ENCODE measurements around the gene TENM4.

The TENM4 gene

DNA sequence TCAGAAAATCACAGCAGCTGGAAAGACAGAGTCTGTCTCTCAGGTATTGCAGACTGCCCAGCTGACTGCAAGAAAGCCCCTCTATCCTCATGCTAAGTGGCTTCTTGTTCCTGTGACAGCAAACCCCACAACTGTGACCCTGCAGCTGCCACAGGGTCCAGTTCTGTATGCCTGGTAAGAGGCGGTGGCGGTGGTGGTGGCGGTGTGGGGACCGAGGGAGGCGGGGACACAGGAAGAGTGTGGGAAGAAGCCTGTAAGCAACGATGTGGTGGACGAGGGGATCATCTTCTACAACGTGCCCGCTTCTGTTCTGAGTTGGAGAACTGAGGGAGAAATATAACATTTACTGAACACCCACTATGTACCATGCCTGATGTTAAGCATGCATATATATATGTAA, 112.4 kb downstream of the TENM4 start:
- DNase-seq (ENCODE audit: extremely low read depth, low read depth): no peak
- TF ChIP-seq, protein P1, sequence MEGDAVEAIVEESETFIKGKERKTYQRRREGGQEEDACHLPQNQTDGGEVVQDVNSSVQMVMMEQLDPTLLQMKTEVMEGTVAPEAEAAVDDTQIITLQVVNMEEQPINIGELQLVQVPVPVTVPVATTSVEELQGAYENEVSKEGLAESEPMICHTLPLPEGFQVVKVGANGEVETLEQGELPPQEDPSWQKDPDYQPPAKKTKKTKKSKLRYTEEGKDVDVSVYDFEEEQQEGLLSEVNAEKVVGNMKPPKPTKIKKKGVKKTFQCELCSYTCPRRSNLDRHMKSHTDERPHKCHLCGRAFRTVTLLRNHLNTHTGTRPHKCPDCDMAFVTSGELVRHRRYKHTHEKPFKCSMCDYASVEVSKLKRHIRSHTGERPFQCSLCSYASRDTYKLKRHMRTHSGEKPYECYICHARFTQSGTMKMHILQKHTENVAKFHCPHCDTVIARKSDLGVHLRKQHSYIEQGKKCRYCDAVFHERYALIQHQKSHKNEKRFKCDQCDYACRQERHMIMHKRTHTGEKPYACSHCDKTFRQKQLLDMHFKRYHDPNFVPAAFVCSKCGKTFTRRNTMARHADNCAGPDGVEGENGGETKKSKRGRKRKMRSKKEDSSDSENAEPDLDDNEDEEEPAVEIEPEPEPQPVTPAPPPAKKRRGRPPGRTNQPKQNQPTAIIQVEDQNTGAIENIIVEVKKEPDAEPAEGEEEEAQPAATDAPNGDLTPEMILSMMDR (IDR thresholded peaks at IDR 0.05; ENCODE audit: low read depth, low read length): no peak

DNA sequence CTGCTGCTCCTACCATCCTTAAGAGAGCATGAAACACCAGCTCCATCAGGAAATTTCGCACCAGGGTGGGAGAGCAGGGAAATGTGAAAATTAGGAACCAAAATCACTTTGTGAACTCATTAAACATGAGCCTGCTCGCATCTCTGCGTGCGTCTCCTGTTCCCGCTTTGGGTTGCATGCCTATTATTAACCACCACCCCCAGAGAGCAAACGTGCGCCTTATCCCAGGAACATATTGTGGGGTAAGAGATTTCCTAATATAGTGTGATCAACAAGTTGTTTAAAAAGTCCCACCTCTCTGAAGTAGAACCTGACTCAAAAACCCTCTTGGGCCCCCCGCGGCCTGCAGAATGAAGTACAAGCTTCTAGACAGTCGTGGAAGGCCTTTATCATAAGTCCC, 115.0 kb downstream of the TENM4 start:
- no peak for DNase-seq (ENCODE audit: extremely low read depth, low read depth)
- TF ChIP-seq, protein P1 (IDR thresholded peaks at IDR 0.05; ENCODE audit: low read depth, low read length): no peak

DNA sequence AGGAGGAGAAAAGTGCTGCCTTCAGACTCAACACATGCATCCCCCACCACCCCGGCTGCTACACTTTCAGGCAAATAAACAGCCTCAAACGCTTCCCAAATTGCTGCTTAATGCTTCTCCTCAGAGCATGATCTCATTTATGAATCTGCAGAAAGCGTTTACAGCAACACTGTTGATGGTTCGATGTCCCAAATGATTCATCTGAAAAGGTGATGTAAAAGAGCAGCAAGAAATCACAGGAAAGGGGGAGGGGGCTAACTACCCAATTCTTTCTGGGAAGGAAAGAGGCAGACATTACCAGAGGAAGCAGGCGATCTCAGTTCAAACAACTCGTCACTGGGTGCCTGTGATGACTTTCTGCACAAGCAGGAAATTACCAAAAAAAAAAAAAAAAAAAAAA, 119.6 kb downstream of the TENM4 start:
- DNase-seq (ENCODE audit: extremely low read depth, low read depth): no peak
- TF ChIP-seq, protein P1 (IDR thresholded peaks at IDR 0.05; ENCODE audit: low read depth, low read length): no peak

DNA sequence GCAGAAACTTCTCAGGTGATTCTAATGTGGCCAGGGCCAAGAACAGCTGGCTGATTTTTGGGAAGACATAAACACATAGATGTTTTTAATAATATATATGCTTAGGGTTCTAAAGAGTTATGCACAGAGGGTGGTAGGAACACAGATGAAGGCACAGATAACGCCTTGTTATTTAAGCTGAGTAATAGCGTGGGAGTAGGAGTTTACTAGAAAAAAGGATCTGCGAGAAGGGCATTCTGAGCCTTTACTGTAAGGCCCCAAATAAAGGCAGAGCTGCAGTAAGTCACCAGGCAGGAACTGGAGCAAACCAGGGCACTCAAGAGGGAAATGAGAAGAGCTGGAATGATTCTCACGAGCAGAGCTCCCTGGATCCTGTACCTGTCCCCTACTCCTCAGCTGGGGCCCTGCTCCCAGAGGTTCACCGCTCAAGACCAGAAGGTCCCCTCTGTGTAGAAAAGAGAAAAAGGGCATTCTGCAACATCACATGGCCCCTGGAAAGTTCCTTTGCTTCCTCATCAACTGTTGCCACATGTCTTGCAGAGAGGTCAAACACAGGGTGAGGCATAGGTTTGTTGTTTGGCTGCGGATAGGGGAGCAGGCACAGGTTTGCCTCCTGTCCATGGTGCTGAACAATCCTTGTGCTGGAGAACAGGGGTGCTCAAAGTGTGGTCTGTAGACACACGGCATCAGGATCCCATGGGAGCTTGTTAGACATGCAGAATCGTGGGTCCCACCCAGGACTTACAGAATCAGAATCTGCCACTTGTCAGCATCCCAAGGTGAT, 125.7 kb downstream of the TENM4 start:
- DNase-seq (ENCODE audit: extremely low read depth, low read depth): no peak
- TF ChIP-seq, protein P1 (IDR thresholded peaks at IDR 0.05; ENCODE audit: low read depth, low read length): no peak

DNA sequence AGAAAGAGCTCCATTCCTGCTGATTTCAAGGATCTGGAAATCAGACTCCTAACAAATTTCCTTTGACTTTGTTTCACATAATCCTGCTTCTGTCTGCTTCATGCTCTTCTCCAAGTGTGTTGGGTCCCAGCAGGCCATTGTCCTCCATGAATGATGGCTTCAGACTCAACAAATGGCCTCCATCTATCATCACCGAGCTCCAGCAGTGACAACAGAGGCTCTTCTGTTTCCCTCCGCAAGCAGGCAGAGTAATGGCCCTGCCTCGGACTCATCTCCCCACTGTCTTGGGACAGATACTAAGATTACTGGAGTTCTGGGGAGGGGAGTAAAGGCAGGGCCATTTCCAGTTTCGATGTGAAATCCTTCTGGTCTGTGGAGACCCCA, 127.3 kb downstream of the TENM4 start:
- TF ChIP-seq, protein P1 (IDR thresholded peaks at IDR 0.05; ENCODE audit: low read depth, low read length): no peak
- no peak for DNase-seq (ENCODE audit: extremely low read depth, low read depth)

DNA sequence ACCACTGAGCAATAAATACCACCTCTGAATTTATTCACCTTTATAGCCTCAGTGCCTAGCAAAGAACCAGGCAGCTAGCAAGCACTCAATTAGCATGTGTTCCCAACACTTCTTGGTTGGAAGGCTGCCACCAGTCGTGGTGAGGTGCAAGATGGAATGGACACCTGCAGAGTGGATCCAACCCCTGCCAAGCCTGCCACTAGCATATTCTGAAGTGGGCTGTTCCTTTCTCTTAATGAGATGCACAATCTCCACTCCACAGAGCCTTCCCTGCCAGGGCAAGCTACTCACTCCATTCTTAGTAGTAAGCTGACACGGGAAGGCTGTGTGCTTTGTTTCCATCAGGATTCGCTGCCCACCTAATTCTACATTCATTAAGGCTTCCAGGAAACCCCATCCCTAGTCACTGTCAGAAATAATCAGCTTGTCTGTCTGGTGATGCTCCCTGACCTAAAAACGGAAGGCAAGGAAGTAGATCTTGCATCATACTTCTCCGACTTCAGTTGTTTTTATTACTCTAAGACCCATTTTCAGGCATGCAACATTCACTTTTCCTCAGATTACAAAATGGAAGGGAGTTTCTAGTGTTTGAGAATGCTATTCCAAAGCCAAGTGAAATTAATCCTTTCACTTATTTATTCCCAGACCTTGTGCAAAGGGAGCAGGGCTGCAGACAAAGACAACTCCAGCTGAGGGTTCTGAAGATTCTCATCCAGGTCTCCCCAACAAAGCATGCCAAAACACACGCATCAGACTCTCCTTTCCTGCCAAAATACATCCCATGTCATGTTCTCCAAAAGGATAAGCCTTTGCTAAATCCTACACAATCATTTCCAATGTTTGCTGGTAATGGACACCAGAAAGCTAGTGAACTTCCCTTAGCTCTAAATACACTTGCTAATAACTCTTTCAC, 128.0 kb downstream of the TENM4 start:
- no peak for DNase-seq (ENCODE audit: extremely low read depth, low read depth)
- TF ChIP-seq, protein P1 (IDR thresholded peaks at IDR 0.05; ENCODE audit: low read depth, low read length): no peak

DNA sequence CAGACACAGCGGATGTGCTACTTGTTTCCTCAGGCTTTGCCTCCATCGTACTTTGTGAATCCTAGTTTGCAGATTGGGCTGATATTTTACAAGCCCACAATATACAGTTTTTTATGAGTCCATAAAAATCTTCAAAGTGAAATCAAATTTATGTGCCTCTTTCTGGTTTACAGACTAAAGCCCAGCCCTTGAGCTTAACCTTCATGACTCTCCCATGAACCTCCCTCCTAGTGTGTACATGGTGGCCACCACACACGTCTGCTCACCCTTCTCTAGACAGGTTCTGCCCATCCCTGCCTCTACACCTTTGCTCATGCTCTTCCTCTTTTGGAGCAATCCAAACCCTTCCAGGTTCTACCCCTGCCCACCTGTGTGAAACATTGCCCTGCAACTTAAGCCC, 129.4 kb downstream of the TENM4 start:
- no peak for DNase-seq (ENCODE audit: extremely low read depth, low read depth)
- TF ChIP-seq, protein P1 (IDR thresholded peaks at IDR 0.05; ENCODE audit: low read depth, low read length): no peak

All from AG09319 (cell line).